ENCODE data around the gene ZNF284. TPM values are rescaled to one million over a fixed set of nuclear protein-coding genes. Genes with fewer than 3 reads are reported as not detected.

Gene ZNF284
- total RNA-seq, 6 experiments from 2014 or later: 0.35 to 0.68 (median 0.56) TPM

GRCh38 chr19:44032001-44032610, 39.9 kb upstream of the ZNF284 start:
- Histone ChIP-seq H3K4me3 (no peak overlapping the region), H3K27me3 (no peaks in the 10 kb centered on the region), H3K27ac (no peak overlapping the region), H3K4me1 (no peaks in the 10 kb centered on the region), H3K36me3 (peaks cover 0 to 35% (median 16%) of the 10 kb centered on the region in 4 donors), H3K9me3 (peaks cover 0 to 54% (median 20%) of the 10 kb centered on the region in 4 donors)
- intact Hi-C loops (cut with DNase I): no loop called here
- WGBS (ENCODE audit: insufficient coverage, low coverage, low lambda C conversion rate, missing lambda C conversion rate): 67% methylated on average over 1 of the region's 1 CpG
- no peak for ATAC-seq
- no peak for TF ChIP-seq CTCF (IDR thresholded peaks at IDR 0.05)
- no peak for TF ChIP-seq POLR2A (IDR thresholded peaks at IDR 0.05)
- DNase-seq: no peak

- no peaks in the 10 kb centered on the region for H3K36me3 ChIP-seq
- no peak overlapping the region for H3K4me3 ChIP-seq
- no peak overlapping the region for H3K27ac ChIP-seq
- DNase-seq (no peak), ATAC-seq (no peak)
- 38% methylated on average over 2 of the region's 2 CpGs for WGBS (ENCODE audit: insufficient coverage, low coverage, low lambda C conversion rate, missing lambda C conversion rate)
- intact Hi-C loops (cut with DNase I): no loop called here
- peaks cover 0 to 23% (median 0%) of the 10 kb centered on the region in 4 donors for H3K9me3 ChIP-seq
- no peaks in the 10 kb centered on the region for H3K4me1 ChIP-seq
- no peaks in the 10 kb centered on the region for H3K27me3 ChIP-seq
- no peak for TF ChIP-seq POLR2A (IDR thresholded peaks at IDR 0.05)
- no peak for TF ChIP-seq CTCF (IDR thresholded peaks at IDR 0.05)
Measured at GRCh38 chr19:44042147-44042546, 29.8 kb upstream of the ZNF284 start.

- WGBS (ENCODE audit: insufficient coverage, low coverage, low lambda C conversion rate, missing lambda C conversion rate): 9% methylated on average over 13 of the region's 21 CpGs
- H3K27me3 ChIP-seq: no peaks in the 10 kb centered on the region
- H3K27ac ChIP-seq: no peak overlapping the region
- TF ChIP-seq CTCF (IDR thresholded peaks at IDR 0.05): no peak
- TF ChIP-seq POLR2A (IDR thresholded peaks at IDR 0.05): no peak
- intact Hi-C loops (cut with DNase I): no loop called here
- peak overlapping the region; percentile 52 to 80 (median 78) for H3K4me3 ChIP-seq
- ATAC-seq (peak in 2 of 4 donors; percentile 7 to 13), DNase-seq (no peak)
- peaks cover 0 to 3% (median 0%) of the 10 kb centered on the region in 4 donors for H3K36me3 ChIP-seq
- H3K9me3 ChIP-seq: no peaks in the 10 kb centered on the region
- H3K4me1 ChIP-seq: peaks cover 0 to 6% (median 2%) of the 10 kb centered on the region in 4 donors
Measured at GRCh38 chr19:44050740-44051649, 21.0 kb upstream of the ZNF284 start.

- Histone ChIP-seq H3K9me3 (no peaks in the 10 kb centered on the region), H3K27ac (peak within 1 kb of the TSS; percentile 25 to 56 (median 46)), H3K27me3 (no peaks in the 10 kb centered on the region), H3K4me1 (peaks cover 0 to 6% (median 2%) of the 10 kb centered on the region in 4 donors), H3K36me3 (peaks cover 0 to 3% (median 0%) of the 10 kb centered on the region in 4 donors), H3K4me3 (peak within 1 kb of the TSS; percentile 52 to 80 (median 78))
- DNase-seq: peak; percentile 95 to 98 (median 97)
- TF ChIP-seq POLR2A (IDR thresholded peaks at IDR 0.05) (no peak), CTCF (IDR thresholded peaks at IDR 0.05) (no peak)
- 2% methylated on average over 24 of the region's 38 CpGs for WGBS (ENCODE audit: insufficient coverage, low coverage, low lambda C conversion rate, missing lambda C conversion rate)
- intact Hi-C loops (cut with DNase I): no loop called here
- peak; percentile 100 for ATAC-seq
Measured at GRCh38 chr19:44051650-44052402, 20.1 kb upstream of the ZNF284 start, which contains the start of gene ZNF223. Gene ZNF223 (plus strand): TSS chr19:44052036. CDS start chr19:44055177, 3,141 bp downstream.
